Mucosa of descending colon (tissue), 3 donors: Measurements from ENCODE around the gene NPB. TPM values are rescaled to one million over a fixed set of nuclear protein-coding genes. Genes with fewer than 3 reads are reported as not detected.
A peak's percentile ranks its signal among the peaks of the same experiment; 100 is the strongest.

Experiments used
- ATAC-seq: fragments of 200-7000 bp; cut with Tn5 transposase; one replicate; pipeline ENCODE4 v1.9.1; 2020; ENCODE audit warnings: mild to moderate bottlenecking, moderate library complexity
- DNase-seq, 3 donors: peaks; one replicate each; pipeline ENCODE4 v3.0.0-alpha.2; 2020
- H3K36me3 ChIP-seq: fragments of 200-600 bp; one replicate; pipeline ENCODE4 v1.8.0; 2021; ENCODE audit warnings: low read depth, mild to moderate bottlenecking
- H3K4me1 ChIP-seq: fragments of 200-600 bp; one replicate; pipeline ENCODE4 v1.8.0; 2021; ENCODE audit warnings: low read depth, mild to moderate bottlenecking
- H3K4me3 ChIP-seq: fragments of 200-600 bp; one replicate; pipeline ENCODE4 v1.8.0; 2021; ENCODE audit warnings: mild to moderate bottlenecking
- H3K9me3 ChIP-seq: fragments of 200-600 bp; one replicate; pipeline ENCODE4 v1.8.0; 2021; ENCODE audit warnings: mild to moderate bottlenecking
- CTCF ChIP-seq: fragments of 200-600 bp; IDR thresholded peaks from one replicate; pipeline ENCODE4 v1.8.0; 2022; ENCODE audit warnings: antibody characterized with exemption, mild to moderate bottlenecking
- intact Hi-C, 2 donors: fragments of 100-400 bp; cut with DNase I in 1 of 2; cut with micrococcal nuclease in 1 of 2; formaldehyde crosslinking; loops; one replicate each; pipeline versions ENCODE4 v1.11.0 to v1.11.1; 2022; cut with DNase I, micrococcal nuclease
- total RNA-seq, 3 donors: library from RNA; stranded (reverse); fragmentation: NEBNext Ultra II Directional in 2 of 3; extraction: Animal tissue kit (Norgen Biotek cat#: 25700) in 2 of 3; gene quantifications; one replicate each; pipeline versions ENCODE4 v1.2.1 to v1.2.4, GENCODE V29; 2021 to 2023
- donor health status: DM: no; HTN: no; CAD: no; lungs with moderate emphysema.
- donor health status: DM: no; HTN: no; CAD: no.
- donor health status: DM: no; HTN: yes; CAD: no.

NPB gene
- total RNA-seq, 3 donors from 2014 or later: 0.12 to 0.51 (median 0.26) TPM

GRCh38 chr17:81934850-81935708, 33.0 kb downstream of the NPB start:
- intact Hi-C loops: no loop called here

GRCh38 chr17:81935709-81936084, 33.7 kb downstream of the NPB start:
- TF ChIP-seq CTCF: no peak
- no peaks in the 10 kb centered on the region for H3K9me3 ChIP-seq
- no peaks in the 10 kb centered on the region for H3K36me3 ChIP-seq
- intact Hi-C loops: no loop called here
- DNase-seq (no peak), ATAC-seq (no peak)
- no peak overlapping the region for H3K4me3 ChIP-seq
- peaks cover 8% of the 10 kb centered on the region for H3K4me1 ChIP-seq

More at GRCh38 chr17:81934850-81935708, 33.0 kb downstream of the NPB start:
- H3K9me3 ChIP-seq: no peaks in the 10 kb centered on the region
- peaks cover 11% of the 10 kb centered on the region for H3K4me1 ChIP-seq
- ATAC-seq (no peak), DNase-seq (peak in 1 of 3 donors; percentile 56)
- TF ChIP-seq CTCF: no peak
- no peaks in the 10 kb centered on the region for H3K36me3 ChIP-seq
- no peak overlapping the region for H3K4me3 ChIP-seq

GRCh38 chr17:81939218-81939617, 37.2 kb downstream of the NPB start:
- TF ChIP-seq CTCF: no peak
- no peaks in the 10 kb centered on the region for H3K36me3 ChIP-seq
- DNase-seq (peak in 1 of 3 donors; percentile 27), ATAC-seq (no peak)
- no peaks in the 10 kb centered on the region for H3K9me3 ChIP-seq
- H3K4me3 ChIP-seq: no peak overlapping the region
- H3K4me1 ChIP-seq: peaks cover 12% of the 10 kb centered on the region
- intact Hi-C loops: no loop called here

GRCh38 chr17:81939881-81940385, 37.9 kb downstream of the NPB start:
- DNase-seq: peak in 2 of 3 donors; percentile 32 to 61
- Histone ChIP-seq H3K4me1 (peaks cover 12% of the 10 kb centered on the region), H3K4me3 (no peak overlapping the region), H3K36me3 (no peaks in the 10 kb centered on the region), H3K9me3 (no peaks in the 10 kb centered on the region)
- intact Hi-C loops: no loop called here
- no peak for ATAC-seq
- TF ChIP-seq CTCF: no peak

- Histone ChIP-seq H3K4me1 (peaks cover 12% of the 10 kb centered on the region), H3K36me3 (no peaks in the 10 kb centered on the region), H3K9me3 (no peaks in the 10 kb centered on the region), H3K4me3 (no peak overlapping the region)
- intact Hi-C loops: no loop called here
- DNase-seq: peak in 1 of 3 donors; percentile 54
- ATAC-seq: no peak
- TF ChIP-seq CTCF: no peak
These were observed 38.8 kb downstream of the NPB start for GRCh38 chr17:81940538-81941483.
